ENCODE measurements around the gene ABCA7. TPM values are rescaled to one million over a fixed set of nuclear protein-coding genes. Genes with fewer than 3 reads are reported as not detected.
A peak's percentile ranks its signal among the peaks of the same experiment; 100 is the strongest.

The ABCA7 gene
- total and polyA plus RNA-seq, 2 of the 13 experiments (the other 11 are each of a cell fraction or from before 2014, with no cell fraction given) = 4.4 to 32.4 TPM

DNA sequence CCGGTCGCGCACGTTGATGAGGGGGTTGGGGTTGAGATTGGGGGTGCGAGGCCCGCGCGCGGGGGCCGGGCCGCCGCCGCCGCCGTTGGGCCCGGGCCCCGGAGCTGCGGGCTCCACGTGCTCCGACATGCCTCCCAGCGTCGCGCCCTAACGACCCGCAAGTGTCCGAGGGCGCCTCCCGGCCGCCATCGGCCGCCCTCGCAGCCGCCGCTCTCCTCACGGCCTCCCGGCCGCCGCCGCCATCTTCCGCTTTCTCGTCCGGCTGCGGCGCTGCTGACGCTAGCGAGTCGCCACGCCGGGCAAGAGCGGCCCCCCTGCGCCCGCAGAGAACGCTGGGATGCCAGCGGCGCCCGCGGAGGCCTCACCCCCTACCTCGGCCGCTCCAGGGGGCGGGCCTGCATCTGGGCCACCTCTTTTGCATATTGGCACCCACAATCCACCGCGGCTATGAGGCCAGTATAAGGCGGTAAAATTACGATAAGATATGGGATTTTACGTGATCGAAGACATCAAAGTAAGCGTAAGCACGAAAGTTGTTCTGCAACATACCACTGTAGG, 19.0 kb upstream of the ABCA7 start, which contains the start of gene TMEM259 (continued):
- TF ChIP-seq, protein P1, sequence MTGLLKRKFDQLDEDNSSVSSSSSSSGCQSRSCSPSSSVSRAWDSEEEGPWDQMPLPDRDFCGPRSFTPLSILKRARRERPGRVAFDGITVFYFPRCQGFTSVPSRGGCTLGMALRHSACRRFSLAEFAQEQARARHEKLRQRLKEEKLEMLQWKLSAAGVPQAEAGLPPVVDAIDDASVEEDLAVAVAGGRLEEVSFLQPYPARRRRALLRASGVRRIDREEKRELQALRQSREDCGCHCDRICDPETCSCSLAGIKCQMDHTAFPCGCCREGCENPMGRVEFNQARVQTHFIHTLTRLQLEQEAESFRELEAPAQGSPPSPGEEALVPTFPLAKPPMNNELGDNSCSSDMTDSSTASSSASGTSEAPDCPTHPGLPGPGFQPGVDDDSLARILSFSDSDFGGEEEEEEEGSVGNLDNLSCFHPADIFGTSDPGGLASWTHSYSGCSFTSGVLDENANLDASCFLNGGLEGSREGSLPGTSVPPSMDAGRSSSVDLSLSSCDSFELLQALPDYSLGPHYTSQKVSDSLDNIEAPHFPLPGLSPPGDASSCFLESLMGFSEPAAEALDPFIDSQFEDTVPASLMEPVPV (CRISPR knock-in tag; IDR thresholded peaks at IDR 0.05) = 0 out of 2 replicates have a peak, but pooled peaks have one; percentile 54
- no peak for TF ChIP-seq ZNF644 (CRISPR knock-in tag; IDR thresholded peaks at IDR 0.05; ENCODE audit: low read depth)
- TF ChIP-seq, protein P2, sequence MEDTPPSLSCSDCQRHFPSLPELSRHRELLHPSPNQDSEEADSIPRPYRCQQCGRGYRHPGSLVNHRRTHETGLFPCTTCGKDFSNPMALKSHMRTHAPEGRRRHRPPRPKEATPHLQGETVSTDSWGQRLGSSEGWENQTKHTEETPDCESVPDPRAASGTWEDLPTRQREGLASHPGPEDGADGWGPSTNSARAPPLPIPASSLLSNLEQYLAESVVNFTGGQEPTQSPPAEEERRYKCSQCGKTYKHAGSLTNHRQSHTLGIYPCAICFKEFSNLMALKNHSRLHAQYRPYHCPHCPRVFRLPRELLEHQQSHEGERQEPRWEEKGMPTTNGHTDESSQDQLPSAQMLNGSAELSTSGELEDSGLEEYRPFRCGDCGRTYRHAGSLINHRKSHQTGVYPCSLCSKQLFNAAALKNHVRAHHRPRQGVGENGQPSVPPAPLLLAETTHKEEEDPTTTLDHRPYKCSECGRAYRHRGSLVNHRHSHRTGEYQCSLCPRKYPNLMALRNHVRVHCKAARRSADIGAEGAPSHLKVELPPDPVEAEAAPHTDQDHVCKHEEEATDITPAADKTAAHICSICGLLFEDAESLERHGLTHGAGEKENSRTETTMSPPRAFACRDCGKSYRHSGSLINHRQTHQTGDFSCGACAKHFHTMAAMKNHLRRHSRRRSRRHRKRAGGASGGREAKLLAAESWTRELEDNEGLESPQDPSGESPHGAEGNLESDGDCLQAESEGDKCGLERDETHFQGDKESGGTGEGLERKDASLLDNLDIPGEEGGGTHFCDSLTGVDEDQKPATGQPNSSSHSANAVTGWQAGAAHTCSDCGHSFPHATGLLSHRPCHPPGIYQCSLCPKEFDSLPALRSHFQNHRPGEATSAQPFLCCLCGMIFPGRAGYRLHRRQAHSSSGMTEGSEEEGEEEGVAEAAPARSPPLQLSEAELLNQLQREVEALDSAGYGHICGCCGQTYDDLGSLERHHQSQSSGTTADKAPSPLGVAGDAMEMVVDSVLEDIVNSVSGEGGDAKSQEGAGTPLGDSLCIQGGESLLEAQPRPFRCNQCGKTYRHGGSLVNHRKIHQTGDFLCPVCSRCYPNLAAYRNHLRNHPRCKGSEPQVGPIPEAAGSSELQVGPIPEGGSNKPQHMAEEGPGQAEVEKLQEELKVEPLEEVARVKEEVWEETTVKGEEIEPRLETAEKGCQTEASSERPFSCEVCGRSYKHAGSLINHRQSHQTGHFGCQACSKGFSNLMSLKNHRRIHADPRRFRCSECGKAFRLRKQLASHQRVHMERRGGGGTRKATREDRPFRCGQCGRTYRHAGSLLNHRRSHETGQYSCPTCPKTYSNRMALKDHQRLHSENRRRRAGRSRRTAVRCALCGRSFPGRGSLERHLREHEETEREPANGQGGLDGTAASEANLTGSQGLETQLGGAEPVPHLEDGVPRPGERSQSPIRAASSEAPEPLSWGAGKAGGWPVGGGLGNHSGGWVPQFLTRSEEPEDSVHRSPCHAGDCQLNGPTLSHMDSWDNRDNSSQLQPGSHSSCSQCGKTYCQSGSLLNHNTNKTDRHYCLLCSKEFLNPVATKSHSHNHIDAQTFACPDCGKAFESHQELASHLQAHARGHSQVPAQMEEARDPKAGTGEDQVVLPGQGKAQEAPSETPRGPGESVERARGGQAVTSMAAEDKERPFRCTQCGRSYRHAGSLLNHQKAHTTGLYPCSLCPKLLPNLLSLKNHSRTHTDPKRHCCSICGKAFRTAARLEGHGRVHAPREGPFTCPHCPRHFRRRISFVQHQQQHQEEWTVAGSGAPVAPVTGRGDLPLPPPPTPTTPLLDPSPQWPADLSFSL (CRISPR knock-in tag; IDR thresholded peaks at IDR 0.05) = no peak
- no peak for TF ChIP-seq SMC3 (IDR thresholded peaks at IDR 0.05; ENCODE audit: low read length)
- TF ChIP-seq SOX6 (IDR thresholded peaks at IDR 0.05) = no peak
- TF ChIP-seq SOX6 (CRISPR knock-in tag; IDR thresholded peaks at IDR 0.05) = no peak
- TF ChIP-seq, protein P3, sequence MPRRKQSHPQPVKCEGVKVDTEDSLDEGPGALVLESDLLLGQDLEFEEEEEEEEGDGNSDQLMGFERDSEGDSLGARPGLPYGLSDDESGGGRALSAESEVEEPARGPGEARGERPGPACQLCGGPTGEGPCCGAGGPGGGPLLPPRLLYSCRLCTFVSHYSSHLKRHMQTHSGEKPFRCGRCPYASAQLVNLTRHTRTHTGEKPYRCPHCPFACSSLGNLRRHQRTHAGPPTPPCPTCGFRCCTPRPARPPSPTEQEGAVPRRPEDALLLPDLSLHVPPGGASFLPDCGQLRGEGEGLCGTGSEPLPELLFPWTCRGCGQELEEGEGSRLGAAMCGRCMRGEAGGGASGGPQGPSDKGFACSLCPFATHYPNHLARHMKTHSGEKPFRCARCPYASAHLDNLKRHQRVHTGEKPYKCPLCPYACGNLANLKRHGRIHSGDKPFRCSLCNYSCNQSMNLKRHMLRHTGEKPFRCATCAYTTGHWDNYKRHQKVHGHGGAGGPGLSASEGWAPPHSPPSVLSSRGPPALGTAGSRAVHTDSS (CRISPR knock-in tag; conservative IDR thresholded peaks at IDR 0.05) = no peak
- TF ChIP-seq BRCA1 (CRISPR knock-in tag; IDR thresholded peaks at IDR 0.05) = no peak
- no peak for TF ChIP-seq RXRB (CRISPR knock-in tag; IDR thresholded peaks at IDR 0.05; ENCODE audit: borderline replicate concordance)
- TF ChIP-seq, protein P4, sequence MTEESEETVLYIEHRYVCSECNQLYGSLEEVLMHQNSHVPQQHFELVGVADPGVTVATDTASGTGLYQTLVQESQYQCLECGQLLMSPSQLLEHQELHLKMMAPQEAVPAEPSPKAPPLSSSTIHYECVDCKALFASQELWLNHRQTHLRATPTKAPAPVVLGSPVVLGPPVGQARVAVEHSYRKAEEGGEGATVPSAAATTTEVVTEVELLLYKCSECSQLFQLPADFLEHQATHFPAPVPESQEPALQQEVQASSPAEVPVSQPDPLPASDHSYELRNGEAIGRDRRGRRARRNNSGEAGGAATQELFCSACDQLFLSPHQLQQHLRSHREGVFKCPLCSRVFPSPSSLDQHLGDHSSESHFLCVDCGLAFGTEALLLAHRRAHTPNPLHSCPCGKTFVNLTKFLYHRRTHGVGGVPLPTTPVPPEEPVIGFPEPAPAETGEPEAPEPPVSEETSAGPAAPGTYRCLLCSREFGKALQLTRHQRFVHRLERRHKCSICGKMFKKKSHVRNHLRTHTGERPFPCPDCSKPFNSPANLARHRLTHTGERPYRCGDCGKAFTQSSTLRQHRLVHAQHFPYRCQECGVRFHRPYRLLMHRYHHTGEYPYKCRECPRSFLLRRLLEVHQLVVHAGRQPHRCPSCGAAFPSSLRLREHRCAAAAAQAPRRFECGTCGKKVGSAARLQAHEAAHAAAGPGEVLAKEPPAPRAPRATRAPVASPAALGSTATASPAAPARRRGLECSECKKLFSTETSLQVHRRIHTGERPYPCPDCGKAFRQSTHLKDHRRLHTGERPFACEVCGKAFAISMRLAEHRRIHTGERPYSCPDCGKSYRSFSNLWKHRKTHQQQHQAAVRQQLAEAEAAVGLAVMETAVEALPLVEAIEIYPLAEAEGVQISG (CRISPR knock-in tag; IDR thresholded peaks at IDR 0.05) = peak; percentile 99
- TF ChIP-seq, protein P5, sequence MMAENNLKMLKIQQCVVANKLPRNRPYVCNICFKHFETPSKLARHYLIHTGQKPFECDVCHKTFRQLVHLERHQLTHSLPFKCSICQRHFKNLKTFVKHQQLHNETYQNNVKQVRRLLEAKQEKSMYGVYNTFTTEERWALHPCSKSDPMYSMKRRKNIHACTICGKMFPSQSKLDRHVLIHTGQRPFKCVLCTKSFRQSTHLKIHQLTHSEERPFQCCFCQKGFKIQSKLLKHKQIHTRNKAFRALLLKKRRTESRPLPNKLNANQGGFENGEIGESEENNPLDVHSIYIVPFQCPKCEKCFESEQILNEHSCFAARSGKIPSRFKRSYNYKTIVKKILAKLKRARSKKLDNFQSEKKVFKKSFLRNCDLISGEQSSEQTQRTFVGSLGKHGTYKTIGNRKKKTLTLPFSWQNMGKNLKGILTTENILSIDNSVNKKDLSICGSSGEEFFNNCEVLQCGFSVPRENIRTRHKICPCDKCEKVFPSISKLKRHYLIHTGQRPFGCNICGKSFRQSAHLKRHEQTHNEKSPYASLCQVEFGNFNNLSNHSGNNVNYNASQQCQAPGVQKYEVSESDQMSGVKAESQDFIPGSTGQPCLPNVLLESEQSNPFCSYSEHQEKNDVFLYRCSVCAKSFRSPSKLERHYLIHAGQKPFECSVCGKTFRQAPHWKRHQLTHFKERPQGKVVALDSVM (CRISPR knock-in tag; IDR thresholded peaks at IDR 0.05) = peak; percentile 9
- TF ChIP-seq ADNP (CRISPR knock-in tag; IDR thresholded peaks at IDR 0.05) = no peak
- no peak for TF ChIP-seq ZNF776 (CRISPR knock-in tag; IDR thresholded peaks at IDR 0.05)
- no peak for TF ChIP-seq ZNF552 (CRISPR knock-in tag; IDR thresholded peaks at IDR 0.05; ENCODE audit: borderline replicate concordance)

All from HepG2 (cell line).